CD4-positive, alpha-beta T cell treated with Interleukin-12 subunit alpha and Interleukin-12 subunit beta, for 1 hour (primary cell): ENCODE data around the gene ADRM1.
A peak's percentile ranks its signal among the peaks of the same experiment; 100 is the strongest.

Experiments used
- DNase-seq: peaks from one replicate; pipeline ENCODE4 v3.0.0-alpha.2; 2020

Gene ADRM1

DNA sequence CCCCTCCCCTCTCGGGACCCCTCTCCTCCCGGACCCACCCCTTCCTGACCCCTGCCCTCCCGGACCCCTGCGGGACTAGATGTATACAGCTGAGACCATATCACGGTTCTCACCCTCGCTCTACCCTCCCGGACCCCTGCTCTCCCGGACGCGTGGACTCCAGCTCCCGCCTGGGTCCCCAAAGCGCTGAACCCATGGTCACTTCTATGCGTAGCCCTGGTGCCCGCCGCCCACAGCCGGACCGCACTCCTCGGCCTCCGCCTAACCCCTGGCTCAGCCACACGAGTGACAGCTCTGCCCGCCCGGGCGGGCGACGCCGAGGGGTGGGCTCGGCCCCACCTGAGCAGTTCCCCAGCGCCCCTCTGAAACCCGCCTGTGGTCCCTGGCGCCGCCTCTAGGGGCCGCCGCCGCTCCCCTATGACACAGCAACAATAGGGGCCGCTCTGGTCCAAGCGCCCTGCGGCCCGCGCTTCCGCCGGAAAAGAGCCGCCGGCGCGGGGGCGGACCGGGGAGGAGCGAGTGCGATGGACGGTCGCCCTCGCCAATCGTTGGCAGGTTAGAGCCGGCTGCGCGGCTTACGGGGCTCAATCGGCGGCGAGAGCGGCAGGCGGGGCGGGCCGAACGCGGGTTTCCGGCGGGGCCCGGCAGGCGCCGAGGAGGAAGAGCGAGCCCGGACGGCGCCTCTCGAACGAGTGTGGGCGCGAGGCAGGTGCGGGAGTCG, at the start of gene ADRM1:
Gene ADRM1, plus strand, starts transcription at position 657 of the 721 bp plus-strand sequence. CDS start 572 bp downstream, outside the sequence.
- DNase-seq, result peak; percentile 97

GRCh38 chr20:62253398-62253797, 49.4 kb upstream of the ADRM1 start:
- DNase-seq, result no peak

- DNase-seq, result no peak
Observed at GRCh38 chr20:62254021-62254724, 48.6 kb upstream of the ADRM1 start.

GRCh38 chr20:62255976-62256375, 46.8 kb upstream of the ADRM1 start:
- no peak for DNase-seq

DNA sequence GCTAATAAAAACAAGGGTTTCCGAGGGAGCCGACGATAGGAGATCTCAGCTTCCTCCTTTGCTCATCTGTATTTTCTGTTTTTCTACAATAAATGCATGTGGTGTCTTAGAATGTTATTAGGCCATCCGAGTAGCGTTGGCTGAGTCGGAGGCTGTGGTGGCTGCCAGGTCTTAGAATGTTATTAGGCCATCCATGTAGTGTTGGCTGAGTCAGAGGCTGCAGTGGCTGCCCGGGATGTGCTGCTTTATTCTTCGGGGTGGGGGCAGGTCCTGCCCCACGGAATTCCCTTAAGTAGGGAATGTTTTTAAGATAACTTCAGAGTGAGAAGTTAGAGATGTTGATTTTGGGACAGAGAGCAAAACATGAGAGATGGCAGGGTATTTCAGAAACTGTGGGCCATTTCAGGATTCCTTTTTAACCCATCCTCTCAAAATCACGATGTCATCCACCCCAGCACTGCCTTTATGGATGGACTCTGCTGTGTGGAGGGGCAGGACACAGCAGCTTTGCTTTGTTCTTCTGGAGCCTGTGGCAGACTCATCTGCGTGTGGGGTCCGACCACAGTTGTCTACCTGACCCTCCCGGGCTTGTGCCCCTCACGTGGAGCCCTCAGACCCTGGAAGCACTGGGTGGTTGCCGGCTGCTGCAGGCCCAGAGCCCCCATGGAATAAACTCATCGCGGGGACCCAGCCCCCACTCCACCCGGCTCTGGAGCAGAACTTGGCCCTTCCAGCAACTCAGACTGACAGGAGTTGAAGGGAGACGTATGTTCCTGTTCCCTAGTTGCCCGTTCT, 44.1 kb upstream of the ADRM1 start:
- DNase-seq, result no peak

DNA sequence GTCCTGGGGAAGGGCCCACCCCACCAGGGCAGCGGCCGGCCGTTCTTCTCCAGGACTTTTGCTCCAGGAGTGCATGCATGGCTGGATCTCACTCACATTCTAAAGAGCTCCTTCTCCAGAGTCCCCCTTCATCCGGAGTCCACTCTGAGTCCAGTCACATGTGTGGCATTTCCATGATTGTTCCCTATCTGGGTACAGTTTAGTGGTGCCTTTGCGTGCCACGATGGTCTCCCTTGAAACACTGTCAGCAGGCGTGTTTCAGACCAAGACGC, 43.6 kb upstream of the ADRM1 start:
- no peak for DNase-seq

- DNase-seq, result no peak
Observed at GRCh38 chr20:62262064-62262463, 40.7 kb upstream of the ADRM1 start.

DNA sequence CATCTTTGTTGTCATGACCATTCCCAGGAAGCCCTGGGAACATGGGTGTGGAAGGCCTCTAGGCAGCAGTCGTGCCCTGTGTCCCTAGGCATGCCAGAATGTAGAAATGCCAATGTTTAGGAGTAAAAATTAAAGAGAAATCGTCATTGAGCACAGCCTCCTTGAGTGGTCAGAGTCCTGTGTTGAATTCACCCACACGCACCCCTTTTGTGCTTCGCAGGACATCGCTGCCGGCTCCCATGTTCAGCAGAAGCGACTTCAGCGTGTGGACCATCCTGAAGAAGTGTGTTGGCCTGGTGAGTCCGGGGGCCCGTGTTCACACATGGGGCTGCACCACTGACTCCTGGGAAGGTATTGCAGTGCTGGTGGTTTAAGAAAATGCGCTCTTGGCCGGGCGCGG, 39.4 kb upstream of the ADRM1 start:
- no peak for DNase-seq

DNA sequence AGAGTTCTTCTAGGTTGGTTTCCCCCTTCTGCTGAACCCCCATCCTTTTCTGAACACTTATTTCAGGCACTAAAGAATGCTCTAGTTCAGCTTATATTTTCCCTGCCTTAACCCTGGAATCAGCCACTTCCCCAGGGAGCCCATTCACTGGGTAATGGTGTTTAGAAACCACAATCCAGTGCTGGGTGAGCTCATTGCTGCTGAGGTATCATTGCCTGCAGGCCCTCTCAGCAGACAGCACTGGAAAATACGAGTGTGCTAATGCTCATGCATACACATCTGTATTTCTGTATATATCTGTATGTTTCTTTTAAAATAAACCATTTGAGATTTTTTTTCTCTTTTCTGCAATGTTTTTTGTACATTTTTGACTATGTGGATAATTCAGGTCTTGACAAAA, 37.4 kb upstream of the ADRM1 start:
- DNase-seq, result no peak

DNA sequence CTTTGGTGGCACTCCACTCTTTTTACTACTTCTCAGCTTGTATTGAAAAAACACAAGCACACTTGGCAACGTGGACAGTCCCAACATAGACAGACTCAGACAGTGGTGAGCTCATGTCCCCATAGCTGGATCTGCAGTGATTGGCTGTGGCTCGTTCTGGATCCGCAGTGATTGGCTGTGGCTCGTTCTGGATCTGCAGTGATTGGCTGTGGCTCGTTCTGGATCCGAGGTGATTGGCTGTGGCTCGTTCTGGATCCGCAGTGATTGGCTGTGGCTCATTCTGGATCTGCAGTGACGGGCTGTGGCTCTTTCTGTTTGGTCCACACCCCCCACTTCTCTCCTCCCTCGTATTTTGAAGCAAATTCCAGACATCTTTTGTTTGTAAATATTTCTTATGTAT, 36.5 kb upstream of the ADRM1 start:
- DNase-seq, result peak; percentile 2

- no peak for DNase-seq
Observed at GRCh38 chr20:62266851-62267250, 35.9 kb upstream of the ADRM1 start.

DNA sequence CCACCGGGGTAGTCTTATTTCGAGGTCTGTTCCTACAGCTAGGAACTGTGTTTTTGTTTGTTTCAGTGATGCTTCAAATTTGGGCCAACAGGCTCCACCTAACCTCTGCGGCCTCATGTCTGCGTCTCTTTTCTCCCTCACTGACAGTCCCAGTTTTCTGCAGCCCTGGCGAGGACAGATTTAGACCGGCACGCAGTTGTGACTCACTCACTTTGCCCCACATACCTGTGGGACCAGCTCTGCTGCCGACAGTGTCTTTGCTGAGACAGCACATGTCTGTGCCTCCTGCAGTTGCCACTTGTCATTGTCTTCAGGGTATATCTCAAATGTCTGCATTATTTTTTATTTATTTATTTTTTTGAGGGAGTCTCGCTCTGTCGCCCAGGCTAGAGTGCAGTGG, 35.3 kb upstream of the ADRM1 start:
- no peak for DNase-seq

DNA sequence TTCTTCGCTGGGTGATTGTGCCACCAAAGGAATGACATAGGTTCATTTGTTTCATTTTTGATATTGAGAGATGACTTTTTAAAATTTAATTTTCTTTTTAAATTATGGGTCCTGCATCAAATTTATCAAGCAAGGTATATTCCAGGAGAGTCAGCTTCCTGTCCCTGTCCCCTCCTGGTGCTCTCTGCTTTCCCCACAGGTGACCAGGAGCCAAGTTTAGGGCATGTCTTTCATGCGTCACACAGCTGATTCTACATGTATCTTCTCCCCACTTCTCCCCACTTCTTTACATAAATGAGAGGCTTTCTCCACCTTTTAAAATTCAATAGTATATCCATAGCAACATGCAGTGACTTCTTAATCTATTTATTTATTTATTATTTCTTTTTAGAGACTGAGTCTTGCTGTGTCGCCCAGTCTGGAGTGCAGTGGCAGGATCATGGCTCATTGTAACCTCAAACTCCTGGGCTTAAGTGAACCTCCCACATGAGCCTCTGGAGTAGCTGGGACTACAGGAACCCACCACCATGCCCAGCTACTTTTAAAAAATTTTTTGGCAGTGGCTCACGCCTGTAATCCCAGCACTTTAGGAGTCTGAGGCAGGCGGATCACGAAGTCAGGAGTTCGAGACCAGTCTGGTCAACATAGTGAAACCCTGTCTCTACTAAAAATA, 34.4 kb upstream of the ADRM1 start:
- DNase-seq, result no peak

GRCh38 chr20:62269378-62269777, 33.4 kb upstream of the ADRM1 start:
- DNase-seq, result no peak

DNA sequence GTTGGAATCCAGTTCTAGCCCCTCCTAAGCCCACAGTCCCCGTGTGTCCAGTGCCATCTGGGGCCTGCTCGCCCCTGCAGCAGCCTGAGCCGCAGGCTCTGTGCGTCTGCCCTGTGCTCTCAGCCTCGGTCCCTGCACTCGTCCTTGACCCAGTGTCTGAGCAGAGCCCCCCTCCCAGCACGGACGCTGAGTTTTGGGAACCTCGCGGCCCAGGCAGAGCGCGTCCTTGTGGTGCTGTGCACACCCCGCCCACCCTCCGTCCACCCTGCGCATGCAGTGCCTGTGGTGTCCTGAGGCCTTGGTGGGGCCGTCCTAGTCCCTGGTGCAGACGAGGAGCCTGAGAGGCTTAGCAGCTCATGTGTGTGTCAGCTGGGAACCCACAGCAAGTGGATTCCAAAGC, 32.9 kb upstream of the ADRM1 start:
- no peak for DNase-seq

DNA sequence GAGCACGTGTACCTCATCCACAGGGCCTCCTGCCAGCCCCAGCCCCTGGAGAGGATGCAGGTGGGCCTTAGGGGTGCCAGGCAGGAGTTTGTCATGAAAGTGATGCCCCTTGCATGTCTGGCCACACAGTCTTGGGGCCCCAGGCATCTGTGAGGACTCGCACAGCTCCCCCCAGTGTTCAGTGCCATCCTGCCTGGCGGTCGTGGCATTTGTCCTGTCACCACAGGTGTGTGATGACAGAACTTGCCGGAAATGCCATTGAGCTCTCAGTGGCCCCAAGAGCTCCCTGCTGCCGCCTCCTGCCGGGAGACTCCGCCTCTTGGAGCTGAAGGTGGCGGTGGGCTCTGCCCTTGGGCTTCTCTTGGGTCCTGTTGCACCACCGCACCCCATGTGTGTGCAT, 30.6 kb upstream of the ADRM1 start:
- DNase-seq, result no peak

DNA sequence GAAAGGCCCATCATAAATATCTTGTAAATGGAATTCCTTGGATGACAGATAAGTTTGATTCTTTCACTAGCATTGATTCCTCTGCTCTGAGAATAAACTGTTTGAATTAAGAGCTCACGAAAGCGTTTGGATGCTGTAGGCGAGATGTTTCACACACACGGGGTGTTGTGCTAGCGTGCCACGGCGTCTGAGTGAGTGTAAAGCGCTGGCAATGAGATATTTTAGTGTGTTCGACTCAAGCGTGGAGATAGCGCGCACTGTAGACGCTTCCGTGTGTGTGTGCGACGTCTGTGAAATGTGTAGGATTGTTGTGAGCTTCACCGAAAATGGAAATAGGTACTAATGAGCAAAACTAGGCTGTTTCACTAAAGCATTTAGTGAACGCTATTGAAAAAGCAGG, 29.4 kb upstream of the ADRM1 start:
- DNase-seq, result no peak

DNA sequence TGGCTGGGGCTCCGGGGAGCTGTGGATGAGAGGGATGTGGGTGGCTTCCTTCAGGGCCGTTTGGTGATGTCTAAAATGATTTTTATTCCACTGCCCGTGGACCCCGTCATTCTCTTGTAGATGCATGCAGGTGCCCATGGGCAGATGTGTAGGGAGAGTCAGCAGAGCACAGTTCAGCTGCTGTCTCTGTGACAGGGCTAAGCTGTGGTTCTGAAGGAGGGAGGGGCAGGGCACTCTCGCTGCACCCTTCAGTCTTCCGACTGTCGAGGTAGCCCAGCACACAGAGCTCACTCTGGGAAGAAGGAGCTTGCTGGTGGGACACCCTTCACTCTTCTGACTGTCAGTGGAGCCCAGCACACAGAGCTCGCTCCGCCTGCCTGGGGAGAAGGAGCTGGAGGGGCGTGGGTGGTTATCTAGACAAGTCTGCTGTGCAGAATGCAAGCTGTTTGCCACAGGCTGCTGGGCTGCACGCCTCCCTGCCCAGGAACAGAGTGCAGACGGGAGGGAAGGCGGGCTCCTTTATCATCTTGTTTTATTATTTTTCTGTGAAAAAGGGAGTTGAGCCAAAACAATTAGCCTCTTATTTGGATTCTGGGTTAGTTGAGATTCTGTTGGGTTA, 28.4 kb upstream of the ADRM1 start:
- no peak for DNase-seq

DNA sequence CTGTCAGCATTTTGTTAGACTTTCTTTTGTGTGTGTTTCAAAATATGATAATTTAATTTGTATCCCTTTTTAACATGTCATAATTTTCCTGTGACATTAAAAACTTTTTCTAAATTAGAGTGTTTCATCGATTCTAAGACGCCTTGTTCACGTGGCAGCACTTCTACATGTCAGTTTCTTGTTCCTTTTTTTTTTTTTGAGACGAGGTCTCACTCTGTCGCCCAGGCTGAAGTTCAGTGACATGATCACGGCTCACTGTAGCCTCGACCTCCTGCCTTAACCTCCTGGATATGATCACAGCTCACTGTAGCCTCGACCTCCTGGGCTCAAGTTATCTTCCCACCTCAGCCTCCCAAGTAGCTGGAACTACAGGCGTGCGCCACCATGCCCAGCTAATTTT, 27.6 kb upstream of the ADRM1 start:
- DNase-seq, result no peak

DNA sequence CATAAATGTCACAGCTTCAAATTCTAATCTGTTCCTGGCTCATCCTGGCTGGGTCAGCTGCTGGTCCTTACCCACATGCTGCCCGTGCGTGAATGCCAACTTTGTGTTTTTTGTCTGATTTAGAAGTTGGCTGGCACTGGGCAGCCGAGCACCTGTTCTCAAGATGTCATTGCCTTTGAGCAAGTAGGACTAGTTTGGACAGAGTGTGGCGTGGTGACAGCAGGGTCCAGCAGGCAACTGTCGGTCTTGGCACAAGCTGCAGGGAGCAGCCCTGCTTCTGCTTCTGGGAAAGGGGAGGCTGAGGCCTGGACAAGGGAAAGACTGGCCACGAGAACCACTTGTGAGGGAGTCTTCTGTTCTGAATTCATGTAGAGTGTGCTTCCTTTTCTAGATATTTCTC, 26.4 kb upstream of the ADRM1 start:
- no peak for DNase-seq

DNA sequence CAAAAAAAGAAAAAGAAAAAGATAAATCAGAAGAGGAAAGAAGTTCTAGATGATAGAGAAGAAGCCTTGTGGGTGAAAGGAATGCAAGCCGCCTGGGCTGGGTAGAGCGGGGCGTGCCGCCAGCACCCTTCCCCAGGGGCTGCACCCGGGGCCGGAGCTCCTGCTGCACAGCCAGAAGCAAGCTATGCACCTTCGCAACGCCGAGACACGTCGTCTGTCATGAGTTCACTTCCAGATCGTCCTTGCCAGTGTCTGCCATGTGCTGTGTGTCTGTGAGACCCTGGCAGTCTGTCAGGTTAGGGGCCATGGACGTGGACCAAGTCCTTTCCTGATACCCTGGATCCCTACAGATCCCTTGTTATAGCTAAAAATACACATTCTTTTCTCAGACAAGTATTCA, 25.5 kb upstream of the ADRM1 start:
- no peak for DNase-seq

DNA sequence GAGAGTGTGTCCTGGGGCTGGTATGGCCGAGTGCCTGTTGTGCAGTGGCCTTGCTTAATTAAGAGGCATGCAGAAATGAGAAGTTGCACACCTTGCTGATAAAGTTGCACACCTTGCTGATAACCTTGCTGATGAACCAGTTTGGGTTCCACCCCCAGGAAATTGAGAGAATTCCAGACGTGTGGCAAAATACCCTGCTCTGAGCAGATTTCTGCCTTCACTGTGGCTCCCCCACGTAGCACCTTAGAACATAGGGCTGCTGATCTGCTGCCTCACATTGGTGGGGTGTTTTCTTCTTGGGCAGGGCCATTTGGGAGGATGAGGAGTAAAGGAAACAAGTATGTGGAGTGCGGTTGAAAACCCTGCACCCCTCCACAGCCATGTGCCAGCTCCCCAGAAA, 22.5 kb upstream of the ADRM1 start:
- no peak for DNase-seq
